ENCODE measurements around the gene PSTK.

GRCh38 chr10:122962405-122962804 is 17.8 kb upstream of the PSTK start:
- TF ChIP-seq JUND (IDR thresholded peaks at IDR 0.05) (no peak), ZNF274 (IDR thresholded peaks at IDR 0.05; ENCODE audit: low read depth, low read length) (no peak)
- TF ChIP-seq, protein P1, sequence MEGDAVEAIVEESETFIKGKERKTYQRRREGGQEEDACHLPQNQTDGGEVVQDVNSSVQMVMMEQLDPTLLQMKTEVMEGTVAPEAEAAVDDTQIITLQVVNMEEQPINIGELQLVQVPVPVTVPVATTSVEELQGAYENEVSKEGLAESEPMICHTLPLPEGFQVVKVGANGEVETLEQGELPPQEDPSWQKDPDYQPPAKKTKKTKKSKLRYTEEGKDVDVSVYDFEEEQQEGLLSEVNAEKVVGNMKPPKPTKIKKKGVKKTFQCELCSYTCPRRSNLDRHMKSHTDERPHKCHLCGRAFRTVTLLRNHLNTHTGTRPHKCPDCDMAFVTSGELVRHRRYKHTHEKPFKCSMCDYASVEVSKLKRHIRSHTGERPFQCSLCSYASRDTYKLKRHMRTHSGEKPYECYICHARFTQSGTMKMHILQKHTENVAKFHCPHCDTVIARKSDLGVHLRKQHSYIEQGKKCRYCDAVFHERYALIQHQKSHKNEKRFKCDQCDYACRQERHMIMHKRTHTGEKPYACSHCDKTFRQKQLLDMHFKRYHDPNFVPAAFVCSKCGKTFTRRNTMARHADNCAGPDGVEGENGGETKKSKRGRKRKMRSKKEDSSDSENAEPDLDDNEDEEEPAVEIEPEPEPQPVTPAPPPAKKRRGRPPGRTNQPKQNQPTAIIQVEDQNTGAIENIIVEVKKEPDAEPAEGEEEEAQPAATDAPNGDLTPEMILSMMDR (IDR thresholded peaks at IDR 0.05 in 2 of 3, conservative IDR thresholded peaks at IDR 0.05 in 1 of 3; ENCODE audit: borderline replicate concordance in 1 of 3, insufficient read depth in 1 of 3, low read depth in 2 of 3, low read length in 2 of 3): no peak
